KOPT-K1 (cell line): ENCODE measurements around the gene OR4S2.

ENCODE experiments used
- H3K27ac ChIP-seq: fragments of 200-600 bp; sonication (generic); 2 replicates; pipeline ENCODE4 v1.5.1; 2016; ENCODE audit warnings: antibody characterized with exemption, mild to moderate bottlenecking, low read depth, low read length; ENCODE audit not compliant: poor library complexity, severe bottlenecking
- H3K36me3 ChIP-seq: fragments of 200-600 bp; sonication (generic); 2 replicates; pipeline ENCODE4 v1.5.1; 2017; ENCODE audit warnings: antibody characterized with exemption, mild to moderate bottlenecking, low read length, moderate library complexity; ENCODE audit not compliant: insufficient read depth
- H3K9me3 ChIP-seq: fragments of 200-600 bp; sonication (generic); 2 replicates; pipeline ENCODE4 v1.5.1; 2017; ENCODE audit warnings: antibody characterized with exemption, low read length, mild to moderate bottlenecking; ENCODE audit not compliant: insufficient read depth, poor library complexity, severe bottlenecking

Gene OR4S2, protein sequence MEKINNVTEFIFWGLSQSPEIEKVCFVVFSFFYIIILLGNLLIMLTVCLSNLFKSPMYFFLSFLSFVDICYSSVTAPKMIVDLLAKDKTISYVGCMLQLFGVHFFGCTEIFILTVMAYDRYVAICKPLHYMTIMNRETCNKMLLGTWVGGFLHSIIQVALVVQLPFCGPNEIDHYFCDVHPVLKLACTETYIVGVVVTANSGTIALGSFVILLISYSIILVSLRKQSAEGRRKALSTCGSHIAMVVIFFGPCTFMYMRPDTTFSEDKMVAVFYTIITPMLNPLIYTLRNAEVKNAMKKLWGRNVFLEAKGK

DNA sequence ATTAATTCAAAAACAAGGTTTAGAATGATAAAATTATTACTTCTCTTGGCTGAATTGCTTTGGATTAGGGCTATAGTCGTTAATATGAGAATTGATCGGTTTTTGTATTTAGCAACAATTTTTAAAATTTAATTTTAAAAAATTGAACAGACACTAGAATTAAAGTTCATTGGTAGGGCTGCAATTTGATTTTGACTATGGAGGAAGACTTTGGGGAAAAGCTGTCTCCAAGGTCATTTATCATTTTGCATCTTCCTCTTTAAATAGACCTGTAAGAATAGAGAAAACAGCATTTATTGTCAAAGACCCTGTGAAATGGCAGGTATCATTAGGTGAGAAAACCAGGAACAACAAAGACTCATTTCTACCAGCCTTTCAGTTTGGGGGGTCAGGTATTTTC is at the start of gene OR4S2:
Gene OR4S2, plus strand, starts transcription at position 301 of the 400 bp plus-strand sequence. CDS start 2,577 bp downstream, outside the sequence.
- H3K9me3 ChIP-seq = no peaks in the 10 kb centered on the region
- no peaks in the 10 kb centered on the region for H3K36me3 ChIP-seq
- no peak within 1 kb of the TSS for H3K27ac ChIP-seq

DNA sequence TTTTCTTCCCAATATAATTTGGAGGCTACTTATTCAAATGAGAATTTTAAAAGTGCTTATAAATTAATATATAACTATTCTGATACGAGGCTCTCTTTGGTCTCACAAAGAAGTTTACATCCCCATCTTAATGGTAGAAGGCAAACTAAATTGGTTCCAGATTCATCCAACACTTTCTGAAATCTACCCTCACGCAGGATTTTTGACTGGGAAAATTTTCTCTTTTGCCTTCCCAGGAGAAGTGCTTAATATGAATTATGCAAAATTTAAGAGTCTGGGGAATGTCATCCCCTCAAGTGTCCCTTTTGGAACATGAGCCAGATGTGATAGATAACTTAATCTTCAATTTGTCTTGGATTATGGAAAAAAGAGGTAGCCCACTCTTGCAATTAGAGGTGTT is 40.6 kb upstream of the OR4S2 start, which contains the start of gene OR4C11:
Gene OR4C11, minus strand, starts transcription at position 101 of the 400 bp plus-strand sequence. CDS start 3,272 bp downstream, outside the sequence.
- H3K36me3 ChIP-seq = no peaks in the 10 kb centered on the region
- no peak within 1 kb of the TSS for H3K27ac ChIP-seq
- H3K9me3 ChIP-seq = no peaks in the 10 kb centered on the region

DNA sequence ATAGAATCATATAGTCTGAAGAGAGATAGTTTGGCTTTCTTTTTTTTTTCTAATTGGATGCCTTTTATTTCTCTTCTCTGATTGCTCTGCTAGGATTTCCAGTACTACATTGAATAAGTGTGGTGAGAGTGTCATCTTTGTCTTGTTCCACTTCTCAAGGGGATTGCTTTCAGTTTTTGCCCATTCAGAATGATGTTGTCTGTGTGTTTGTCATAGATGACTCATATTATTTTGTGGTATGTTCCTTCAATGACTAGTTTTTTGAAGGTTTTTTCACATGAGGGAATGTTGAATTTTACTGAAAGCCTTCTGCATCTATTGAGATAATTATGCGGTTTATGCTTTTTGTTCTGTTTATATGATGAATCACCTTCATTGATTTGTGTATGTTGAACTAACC is 23.6 kb upstream of the OR4S2 start:
- Histone ChIP-seq H3K9me3 (peaks cover 5% of the 10 kb centered on the region), H3K36me3 (no peaks in the 10 kb centered on the region), H3K27ac (no peak overlapping the region)

DNA sequence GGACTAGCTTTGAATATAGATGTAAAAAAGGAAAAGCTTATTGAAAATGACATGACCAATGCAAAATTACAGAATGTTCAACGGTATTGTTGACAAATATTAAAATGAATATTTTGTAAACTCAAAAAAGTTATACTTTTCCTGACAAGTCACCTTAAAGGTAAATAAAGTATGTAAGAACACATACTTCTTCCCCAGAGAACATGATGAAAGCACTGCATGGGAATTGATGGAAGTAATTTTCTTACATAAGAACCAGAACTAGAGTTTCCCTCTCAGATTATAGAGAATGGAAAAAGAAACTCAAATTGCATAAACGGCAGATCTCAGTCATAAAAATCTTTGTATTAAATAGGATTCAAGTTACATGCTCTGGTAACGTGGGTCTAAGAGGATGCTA is 13.3 kb upstream of the OR4S2 start, which contains the start of gene OR4P4:
Gene OR4P4, plus strand, starts transcription at position 301 of the 400 bp plus-strand sequence.
- Histone ChIP-seq H3K36me3 (no peaks in the 10 kb centered on the region), H3K9me3 (no peaks in the 10 kb centered on the region), H3K27ac (no peak within 1 kb of the TSS)

DNA sequence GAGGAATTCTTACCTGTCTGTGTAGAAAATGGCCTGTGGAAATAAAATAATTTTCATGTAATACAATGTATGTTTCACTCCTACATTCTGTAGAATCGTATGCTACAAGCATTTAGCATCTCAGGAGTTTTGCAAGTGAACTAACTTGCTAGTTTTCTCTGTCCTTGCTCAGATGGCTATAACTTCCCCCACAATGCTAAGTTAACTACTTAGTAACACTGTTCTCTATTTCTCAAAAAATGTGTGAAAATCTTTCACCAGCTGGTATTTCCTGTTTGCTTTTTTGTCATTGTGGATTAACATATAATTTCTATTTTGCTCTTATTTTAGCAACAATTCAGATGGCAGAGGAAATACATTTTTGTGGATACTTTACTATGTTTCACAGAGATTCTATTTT is 4.4 kb downstream of the OR4S2 start:
- no peaks in the 10 kb centered on the region for H3K9me3 ChIP-seq
- no peak overlapping the region for H3K27ac ChIP-seq
- H3K36me3 ChIP-seq = no peaks in the 10 kb centered on the region

DNA sequence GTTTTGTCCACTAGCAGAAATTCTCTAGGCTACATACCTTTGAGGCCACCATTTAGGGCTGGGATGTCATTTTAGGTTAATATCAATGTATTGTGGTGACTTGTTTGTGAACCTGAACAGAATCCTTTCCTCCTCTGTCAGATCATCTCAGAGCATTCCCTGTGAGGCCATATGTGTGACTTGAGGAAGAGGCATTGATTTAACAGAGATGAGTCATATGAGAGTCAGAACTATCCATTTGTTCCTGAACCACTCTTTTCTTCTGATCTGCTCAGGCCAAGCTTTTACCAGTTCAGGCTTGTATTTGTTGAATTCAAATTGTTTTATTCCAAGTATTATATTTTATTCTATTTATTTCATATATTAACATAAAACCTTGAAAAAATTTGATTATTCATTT is 7.0 kb downstream of the OR4S2 start:
- no peaks in the 10 kb centered on the region for H3K36me3 ChIP-seq
- no peak overlapping the region for H3K27ac ChIP-seq
- no peaks in the 10 kb centered on the region for H3K9me3 ChIP-seq

DNA sequence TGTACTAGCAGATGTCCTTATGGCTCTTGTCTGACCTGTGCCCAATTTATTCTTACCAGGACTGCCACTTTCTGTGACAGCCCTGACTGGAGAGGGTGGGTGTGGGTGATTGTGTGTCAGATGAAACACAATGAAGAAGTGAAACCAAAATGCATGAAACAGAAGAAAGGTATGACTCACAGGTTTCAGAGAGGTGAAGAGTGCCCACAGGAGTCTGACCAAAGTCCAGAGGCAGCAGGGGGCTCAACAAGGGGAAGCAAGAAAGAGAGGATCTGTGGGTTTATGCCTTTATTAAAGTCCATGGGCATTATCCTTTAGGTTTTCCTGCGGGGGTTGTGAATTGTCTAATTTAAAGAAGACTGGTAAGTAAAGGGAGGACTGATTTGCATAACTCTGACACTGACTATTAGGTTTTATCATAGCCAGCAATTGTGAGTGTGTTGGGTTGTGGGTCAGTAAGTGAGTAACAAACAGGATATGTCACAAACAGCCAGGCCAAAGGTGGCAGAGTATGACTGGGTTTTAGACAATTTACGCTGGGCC is 10.0 kb downstream of the OR4S2 start:
- Histone ChIP-seq H3K9me3 (no peaks in the 10 kb centered on the region), H3K27ac (no peak overlapping the region), H3K36me3 (no peaks in the 10 kb centered on the region)

DNA sequence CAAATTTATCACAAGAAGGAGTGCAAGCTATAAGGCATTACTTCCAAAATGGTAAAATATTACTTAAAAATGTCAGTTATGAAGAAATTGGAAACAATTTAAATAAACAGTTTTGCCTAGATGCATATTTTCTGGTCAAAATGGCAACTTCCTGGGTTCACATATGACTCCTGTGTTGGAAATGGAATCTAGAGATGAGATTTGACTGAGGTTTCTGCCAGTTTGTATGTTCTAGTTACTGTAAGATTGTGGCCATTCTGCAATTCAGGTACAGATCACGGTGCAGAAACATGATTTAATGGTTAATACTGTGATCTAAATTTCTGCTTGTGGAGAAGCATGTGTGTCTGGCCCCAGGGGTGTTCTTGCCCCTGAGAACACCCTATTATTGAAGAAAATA is 10.5 kb downstream of the OR4S2 start:
- H3K9me3 ChIP-seq = no peaks in the 10 kb centered on the region

DNA sequence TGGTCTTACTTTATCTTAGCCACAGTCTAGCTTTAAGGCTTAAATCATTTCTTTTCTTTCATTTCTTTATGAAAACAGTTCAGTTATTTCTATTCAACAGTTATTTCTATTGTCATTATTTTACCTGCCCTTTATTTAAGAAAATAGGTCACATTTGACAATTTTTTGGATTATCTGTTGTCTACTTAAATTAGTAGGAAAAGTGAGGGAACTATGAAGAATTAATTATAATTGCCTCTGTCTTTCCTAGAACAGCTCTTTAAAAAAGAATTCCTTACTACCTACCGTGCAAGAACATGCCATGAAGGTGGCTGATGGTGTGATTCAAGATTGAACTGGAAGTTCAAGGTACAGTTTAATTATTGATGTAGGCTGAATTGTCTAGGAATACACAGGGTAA is 13.8 kb downstream of the OR4S2 start, which contains the start of gene OR4C6:
Gene OR4C6, plus strand, starts transcription at position 301 of the 400 bp plus-strand sequence. CDS start 2,966 bp downstream, outside the sequence.
- no peak within 1 kb of the TSS for H3K27ac ChIP-seq
- no peaks in the 10 kb centered on the region for H3K9me3 ChIP-seq
- no peaks in the 10 kb centered on the region for H3K36me3 ChIP-seq

More for the DNA sequence above, 10.5 kb downstream of the OR4S2 start:
- Histone ChIP-seq H3K36me3 (no peaks in the 10 kb centered on the region), H3K27ac (no peak overlapping the region)

DNA sequence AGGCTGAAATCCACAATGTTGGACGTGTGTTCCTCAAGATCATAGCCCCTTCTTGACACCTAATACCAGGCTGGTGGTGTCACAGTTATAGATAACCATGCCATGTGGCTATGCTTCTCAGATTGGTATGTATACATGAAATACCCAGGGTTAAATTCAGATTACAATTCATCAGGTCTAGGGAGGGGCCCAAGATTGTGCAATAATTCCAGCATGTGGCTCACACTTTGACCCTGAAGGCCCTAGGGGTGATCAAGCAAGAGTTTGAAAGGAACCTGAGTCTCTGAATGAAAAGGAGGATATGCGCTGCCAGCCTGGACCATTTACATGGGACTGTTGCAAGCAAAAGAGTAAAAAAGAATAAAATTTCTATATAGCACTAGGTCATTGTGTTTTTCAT is 21.2 kb downstream of the OR4S2 start:
- H3K9me3 ChIP-seq = no peaks in the 10 kb centered on the region
- H3K36me3 ChIP-seq = no peaks in the 10 kb centered on the region
- H3K27ac ChIP-seq = no peak overlapping the region

DNA sequence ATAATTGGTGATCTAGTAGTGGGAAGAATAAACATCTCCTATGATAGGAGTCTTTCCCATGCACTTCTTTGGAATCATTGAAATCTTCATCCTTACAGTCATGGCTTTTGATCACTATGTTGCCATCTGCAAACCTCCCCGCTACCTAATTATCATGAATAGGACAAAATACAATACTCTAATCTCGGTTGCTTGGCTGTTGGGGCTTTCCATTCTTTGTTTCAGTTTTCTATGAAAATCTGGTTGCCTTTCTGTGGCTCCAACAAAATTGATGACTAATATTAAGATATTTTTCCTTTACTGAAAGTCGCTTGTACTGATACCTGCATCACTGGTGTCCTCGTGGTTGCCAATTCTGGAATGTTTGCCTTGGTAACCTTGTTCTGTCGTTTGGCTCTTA is 25.7 kb downstream of the OR4S2 start:
- Histone ChIP-seq H3K9me3 (no peaks in the 10 kb centered on the region), H3K27ac (no peak overlapping the region), H3K36me3 (no peaks in the 10 kb centered on the region)

DNA sequence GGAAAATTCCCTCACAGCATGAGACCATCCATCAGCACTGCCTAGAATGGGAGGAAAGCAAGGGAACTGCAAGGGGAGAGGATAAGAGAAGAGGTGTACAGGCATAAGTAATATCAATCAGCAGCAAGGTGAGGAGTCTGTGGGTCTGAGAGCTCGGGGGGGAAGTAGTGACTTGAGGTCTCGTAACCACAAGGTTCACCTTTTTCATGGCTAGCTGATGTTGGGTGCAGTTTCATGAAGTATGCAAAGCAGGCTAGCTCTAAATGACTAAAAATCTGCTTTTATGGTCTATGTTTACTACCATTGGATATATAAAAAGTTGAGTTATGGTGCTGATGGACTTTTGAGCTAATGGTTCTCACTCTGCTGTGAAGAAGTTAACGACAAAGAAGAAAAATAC is 49.7 kb downstream of the OR4S2 start:
- H3K36me3 ChIP-seq = no peaks in the 10 kb centered on the region
- H3K9me3 ChIP-seq = no peaks in the 10 kb centered on the region
- no peak overlapping the region for H3K27ac ChIP-seq

DNA sequence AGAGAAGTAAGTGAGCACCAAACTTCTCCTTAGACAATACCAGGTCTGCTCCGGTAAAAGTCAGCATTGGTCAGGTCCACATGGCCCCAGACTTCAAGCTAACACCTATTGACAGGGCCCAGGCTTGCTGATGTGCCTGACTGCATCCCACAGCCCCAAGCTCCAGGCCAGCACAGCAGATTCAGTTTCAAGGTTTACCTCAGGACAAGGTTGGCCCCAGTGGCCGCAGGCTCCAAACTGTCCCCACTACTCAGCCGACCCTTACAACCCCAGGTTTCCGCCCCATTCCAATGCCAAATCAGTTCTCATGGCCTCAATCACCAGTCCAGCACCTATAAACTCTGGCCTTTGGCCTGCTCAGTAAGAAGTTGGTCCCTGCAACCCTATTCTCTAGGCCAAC is 53.3 kb downstream of the OR4S2 start:
- H3K27ac ChIP-seq = no peak overlapping the region
- no peaks in the 10 kb centered on the region for H3K9me3 ChIP-seq
- no peaks in the 10 kb centered on the region for H3K36me3 ChIP-seq
